Endodermal cell (in vitro differentiated cells): ENCODE results near the gene OR6Q1. TPM values are rescaled to one million over a fixed set of nuclear protein-coding genes. Genes with fewer than 3 reads are reported as not detected.

Experiments used
- DNase-seq: peaks from one replicate; pipeline ENCODE4 v3.0.0-alpha.2; 2017
- H3K27ac ChIP-seq: 2 replicates; pipeline ENCODE4 v1.5.1; 2013; ENCODE audit warnings: mild to moderate bottlenecking, low read depth, low read length, moderate library complexity
- H3K27me3 ChIP-seq: 2 replicates; pipeline ENCODE4 v1.6.1; 2013; ENCODE audit warnings: mild to moderate bottlenecking, low read length, moderate library complexity; ENCODE audit not compliant: insufficient read depth, control insufficient read depth, poor library complexity, severe bottlenecking
- H3K36me3 ChIP-seq: 2 replicates; pipeline ENCODE4 v1.7.0; 2013; ENCODE audit warnings: mild to moderate bottlenecking, low read length, moderate library complexity; ENCODE audit not compliant: control insufficient read depth, insufficient read depth
- H3K4me1 ChIP-seq: one replicate; pipeline ENCODE4 v1.7.0; 2013; ENCODE audit warnings: low read length; ENCODE audit not compliant: control insufficient read depth, insufficient read depth
- H3K4me3 ChIP-seq: 2 replicates; pipeline ENCODE4 v1.5.1; 2013; ENCODE audit warnings: mild to moderate bottlenecking, low read length, moderate library complexity
- H3K9ac ChIP-seq: 2 replicates; pipeline ENCODE4 v1.6.1; 2013; ENCODE audit warnings: mild to moderate bottlenecking, low read length, moderate library complexity; ENCODE audit not compliant: poor library complexity, severe bottlenecking; ENCODE audit errors: extremely low read depth
- H3K9me3 ChIP-seq: 2 replicates; pipeline ENCODE4 v1.6.1; 2013; ENCODE audit warnings: mild to moderate bottlenecking, low read length, moderate library complexity; ENCODE audit not compliant: control insufficient read depth
- H3K27ac Mint-ChIP-seq: 2 replicates; pipeline ENCODE4 v1.8.0; 2020; ENCODE audit warnings: mixed read lengths
- H3K27me3 Mint-ChIP-seq: 2 replicates; pipeline ENCODE4 v1.8.0; 2021; ENCODE audit warnings: mild to moderate bottlenecking, mixed read lengths; ENCODE audit not compliant: insufficient read depth
- H3K36me3 Mint-ChIP-seq: 2 replicates; pipeline ENCODE4 v1.8.0; 2020; ENCODE audit warnings: low read depth, mixed read lengths
- H3K4me1 Mint-ChIP-seq: 2 replicates; pipeline ENCODE4 v1.8.0; 2020; ENCODE audit warnings: mixed read lengths
- H3K4me3 Mint-ChIP-seq: 2 replicates; pipeline ENCODE4 v1.8.0; 2020; ENCODE audit warnings: mild to moderate bottlenecking, moderate library complexity, mixed read lengths
- H3K9me3 Mint-ChIP-seq: 2 replicates; pipeline ENCODE4 v1.8.0; 2020; ENCODE audit warnings: mild to moderate bottlenecking, mixed read lengths
- WGBS, 2 experiments: methylation state at CpG; one replicate each; pipeline versions ENCODE4 v1.1.5 to v1.1.7; 2013; ENCODE audit warnings: missing lambda C conversion rate in 2 of 2, mixed read lengths in 1 of 2; ENCODE audit not compliant: insufficient coverage in 1 of 2, insufficient read length in 1 of 2; 5-methylcytosine and 5-hydroxymethylcytosine counted together
- total RNA-seq, 2 donors: library from RNA; stranded (reverse); fragmentation: NEBNext Ultra II Directional in 1 of 2; extraction: Animal tissue kit (Norgen Biotek cat#: 25700) in 1 of 2; gene quantifications; 2 replicates in 1 of 2; 3 replicates in 1 of 2; pipeline ENCODE4 v1.2.1, GENCODE V29; 2021
- TF ChIP-seq, protein P1 (sequence below): fragments of 200-600 bp; sonication (generic); conservative IDR thresholded peaks from 2 replicates; pipeline ENCODE4 v1.5.0; 2021; ENCODE audit warnings: antibody characterized with exemption, mild to moderate bottlenecking

OR6Q1 gene
- total RNA-seq, 2 donors from 2014 or later, result not detected

DNA sequence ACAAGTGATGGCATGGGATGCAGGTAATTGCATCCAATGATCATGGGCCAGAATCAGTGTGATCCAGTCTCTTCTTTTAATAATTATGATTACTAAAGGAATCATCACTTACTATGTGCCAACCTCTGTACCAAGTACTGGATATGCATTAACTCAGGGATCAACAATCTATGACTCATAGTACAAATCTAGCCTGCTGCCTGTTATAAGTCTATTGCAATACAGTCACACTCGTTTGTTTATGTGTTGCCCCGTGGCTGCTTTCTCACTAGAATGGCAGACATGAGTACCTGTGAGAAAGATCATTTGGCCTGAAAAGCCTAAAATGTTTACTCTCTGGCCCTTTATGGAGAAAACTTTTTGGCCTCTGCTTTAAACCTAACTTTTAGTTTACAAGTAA, 45.0 kb downstream of the OR6Q1 start:
- no peaks in the 10 kb centered on the region for H3K4me1 ChIP-seq
- TF ChIP-seq, protein P1, sequence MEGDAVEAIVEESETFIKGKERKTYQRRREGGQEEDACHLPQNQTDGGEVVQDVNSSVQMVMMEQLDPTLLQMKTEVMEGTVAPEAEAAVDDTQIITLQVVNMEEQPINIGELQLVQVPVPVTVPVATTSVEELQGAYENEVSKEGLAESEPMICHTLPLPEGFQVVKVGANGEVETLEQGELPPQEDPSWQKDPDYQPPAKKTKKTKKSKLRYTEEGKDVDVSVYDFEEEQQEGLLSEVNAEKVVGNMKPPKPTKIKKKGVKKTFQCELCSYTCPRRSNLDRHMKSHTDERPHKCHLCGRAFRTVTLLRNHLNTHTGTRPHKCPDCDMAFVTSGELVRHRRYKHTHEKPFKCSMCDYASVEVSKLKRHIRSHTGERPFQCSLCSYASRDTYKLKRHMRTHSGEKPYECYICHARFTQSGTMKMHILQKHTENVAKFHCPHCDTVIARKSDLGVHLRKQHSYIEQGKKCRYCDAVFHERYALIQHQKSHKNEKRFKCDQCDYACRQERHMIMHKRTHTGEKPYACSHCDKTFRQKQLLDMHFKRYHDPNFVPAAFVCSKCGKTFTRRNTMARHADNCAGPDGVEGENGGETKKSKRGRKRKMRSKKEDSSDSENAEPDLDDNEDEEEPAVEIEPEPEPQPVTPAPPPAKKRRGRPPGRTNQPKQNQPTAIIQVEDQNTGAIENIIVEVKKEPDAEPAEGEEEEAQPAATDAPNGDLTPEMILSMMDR, result no peak
- no peaks in the 10 kb centered on the region for H3K36me3 ChIP-seq
- peaks cover 7% of the 10 kb centered on the region for H3K9me3 Mint-ChIP-seq
- H3K4me3 ChIP-seq, result no peak overlapping the region
- no peak overlapping the region for H3K27ac ChIP-seq
- peaks cover 4% of the 10 kb centered on the region for H3K4me1 Mint-ChIP-seq
- no peaks in the 10 kb centered on the region for H3K27me3 ChIP-seq
- H3K36me3 Mint-ChIP-seq, result no peaks in the 10 kb centered on the region
- H3K4me3 Mint-ChIP-seq, result no peak overlapping the region
- no peak overlapping the region for H3K9ac ChIP-seq
- no peak for DNase-seq
- H3K9me3 ChIP-seq, result no peaks in the 10 kb centered on the region
- 0 to 43% methylated on average over 1 to 2 of the region's 2 CpGs for WGBS, 2 experiments
- H3K27ac Mint-ChIP-seq, result no peak overlapping the region
- no peaks in the 10 kb centered on the region for H3K27me3 Mint-ChIP-seq

Other genes starting within 250 kb of the OR6Q1 start
- gene OR9Q1, start 7.1 kb upstream of the OR6Q1 start, total RNA-seq, result not detected
- gene OR9I1, start 94.6 kb downstream of the OR6Q1 start, total RNA-seq, result not detected
- gene OR9Q2, start 158.1 kb downstream of the OR6Q1 start, total RNA-seq, result not detected
- not detected for gene OR1S2, start 173.2 kb downstream of the OR6Q1 start, total RNA-seq
- not detected for gene OR1S1, start 181.8 kb downstream of the OR6Q1 start, total RNA-seq
- not detected for gene OR10Q1, start 198.0 kb downstream of the OR6Q1 start, total RNA-seq
- not detected for gene OR10W1, start 237.3 kb downstream of the OR6Q1 start, total RNA-seq